ENCODE measurements around the gene ZCCHC7.
"Not testable (repeated sequence)": the region's sequence is repeated elsewhere in the genome, so short reads cannot be mapped to it uniquely, and the experiment has no call there.

The ZCCHC7 gene
- total RNA-seq, result 82.4 to 87.0 (median 84.5) reads per million in 4 donors

DNA sequence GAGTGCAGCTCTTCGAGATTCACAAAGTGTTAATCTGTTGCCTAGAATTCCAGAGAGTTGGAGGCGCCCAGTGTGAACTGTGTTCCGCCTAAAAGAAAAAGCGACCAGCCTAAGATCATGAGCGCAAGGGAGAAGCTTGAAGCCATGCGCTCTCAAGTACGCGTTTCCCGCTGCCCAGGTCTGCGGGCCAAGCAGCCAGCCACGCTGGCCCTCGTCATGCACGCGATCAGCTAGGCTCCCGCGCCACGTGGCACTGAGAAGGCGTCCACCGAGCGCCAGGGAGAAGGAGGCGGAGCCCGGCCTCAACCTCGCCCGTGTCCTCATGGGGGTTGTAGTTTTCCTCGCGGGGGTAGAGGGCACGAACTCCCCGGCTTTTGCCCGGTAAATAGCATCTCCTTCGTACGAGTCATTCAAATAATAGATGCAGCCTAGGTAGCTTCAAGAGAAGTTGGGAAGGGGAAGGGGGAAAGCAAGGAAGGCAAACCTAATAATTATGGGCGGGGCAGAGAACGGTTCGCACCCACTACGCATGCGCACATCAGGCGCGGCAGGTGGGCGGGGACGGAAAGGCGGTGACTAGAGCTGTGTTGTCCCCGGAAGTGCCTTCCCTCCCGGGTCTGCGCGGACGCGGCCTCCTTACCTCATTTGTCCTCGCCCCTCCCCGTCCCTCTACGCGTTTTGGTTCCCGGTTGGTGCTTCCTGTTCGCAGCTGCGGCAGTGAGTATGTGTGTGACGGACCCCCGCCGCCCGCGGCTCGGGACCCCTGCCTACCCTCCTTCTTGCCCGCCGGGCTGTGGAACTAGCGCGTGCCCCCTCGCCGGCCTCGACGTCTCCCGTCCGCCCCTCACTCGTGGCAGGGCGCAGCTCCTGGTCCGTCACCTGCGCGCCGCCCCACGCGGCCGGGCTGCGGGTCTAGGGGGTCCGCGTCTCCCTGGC is at the start of gene ZCCHC7:
Gene ZCCHC7, plus strand, starts transcription at position 668 of the 936 bp plus-strand sequence.
- peak; percentile 94 to 96 (median 95) for DNase-seq

DNA sequence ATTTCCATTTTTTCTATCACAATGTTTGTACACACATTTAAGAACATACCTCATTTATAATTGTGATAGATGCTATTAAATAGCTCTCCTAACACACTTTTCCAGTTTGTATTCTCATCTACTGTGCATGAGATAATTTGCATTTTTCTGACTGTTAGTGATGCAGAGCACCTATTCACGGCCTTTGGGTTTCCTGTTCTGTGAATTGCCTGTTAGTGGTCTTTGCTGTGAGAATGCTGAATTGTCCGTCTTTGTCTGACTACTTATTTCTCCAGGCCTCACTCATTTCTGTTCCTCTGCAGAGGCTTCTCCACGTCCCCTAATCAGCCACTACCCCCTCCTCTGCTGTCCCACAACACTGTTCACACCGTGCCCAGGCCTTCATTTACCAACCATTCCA is 45.6 kb upstream of the ZCCHC7 start:
- DNase-seq, result not testable (repeated sequence)

DNA sequence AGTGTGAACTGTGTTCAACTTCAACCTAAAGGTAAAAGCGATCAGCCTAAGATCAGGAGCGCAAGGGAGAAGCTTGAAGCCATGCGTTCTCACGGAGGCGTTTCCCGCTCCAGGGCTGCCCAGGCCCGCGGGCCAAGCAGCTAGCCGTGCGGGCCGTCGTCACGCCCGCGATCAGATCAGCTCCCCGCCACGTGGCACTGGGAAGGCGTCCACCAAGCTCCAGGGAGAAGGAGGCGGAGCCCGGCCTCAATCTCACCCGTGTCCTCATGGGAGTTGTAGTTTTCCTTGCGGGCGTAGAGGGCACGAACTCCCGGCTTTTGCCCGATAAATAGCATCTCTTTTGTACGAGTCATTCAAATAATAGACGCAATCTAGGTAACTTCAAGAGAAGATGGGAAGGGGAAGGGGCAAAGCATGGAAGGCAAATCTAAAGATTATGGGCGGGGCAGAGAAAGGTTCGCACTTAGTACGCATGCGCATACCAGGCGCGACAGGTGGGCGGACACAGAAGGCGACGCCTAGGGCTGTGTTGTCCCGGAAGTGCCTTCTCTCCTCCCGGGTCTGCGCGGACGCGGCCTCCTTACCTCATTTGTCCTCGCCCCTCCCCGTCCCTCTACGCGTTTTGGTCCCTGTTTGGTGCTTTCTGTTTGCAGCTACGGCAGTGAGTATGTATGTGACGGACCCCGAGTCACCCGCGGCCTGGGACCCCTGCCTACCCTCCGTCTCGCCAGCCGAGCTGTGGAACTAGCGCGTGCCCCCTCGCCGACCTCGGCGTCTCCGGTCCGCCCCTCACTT is 40.8 kb upstream of the ZCCHC7 start:
- peak; percentile 89 to 96 (median 91) for DNase-seq

DNA sequence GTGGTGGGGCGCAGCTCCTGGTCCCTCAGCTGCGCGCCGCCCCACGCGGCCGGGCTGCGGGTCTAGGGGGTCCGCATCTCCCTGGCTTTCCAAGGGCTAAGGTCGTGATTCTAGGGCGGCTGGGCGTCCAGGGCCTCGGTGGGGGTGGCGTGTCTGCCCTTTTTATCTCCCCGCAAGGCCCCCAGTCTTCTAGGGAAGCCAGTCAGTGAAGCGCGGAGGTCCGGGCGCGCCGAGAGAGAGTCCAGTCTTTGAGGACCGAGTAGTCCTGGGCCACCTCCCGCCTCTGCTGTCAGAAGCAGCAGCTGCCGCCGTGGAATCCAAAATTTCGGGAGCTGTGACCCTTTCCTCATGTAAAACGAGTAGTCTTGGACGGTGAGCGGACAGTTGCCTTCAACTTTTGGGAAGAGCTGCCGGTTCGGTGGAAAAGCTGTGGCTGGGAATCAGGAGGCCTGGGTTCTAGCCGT is 40.2 kb upstream of the ZCCHC7 start:
- peak in 1 of 5 donors; percentile 12 for DNase-seq

DNA sequence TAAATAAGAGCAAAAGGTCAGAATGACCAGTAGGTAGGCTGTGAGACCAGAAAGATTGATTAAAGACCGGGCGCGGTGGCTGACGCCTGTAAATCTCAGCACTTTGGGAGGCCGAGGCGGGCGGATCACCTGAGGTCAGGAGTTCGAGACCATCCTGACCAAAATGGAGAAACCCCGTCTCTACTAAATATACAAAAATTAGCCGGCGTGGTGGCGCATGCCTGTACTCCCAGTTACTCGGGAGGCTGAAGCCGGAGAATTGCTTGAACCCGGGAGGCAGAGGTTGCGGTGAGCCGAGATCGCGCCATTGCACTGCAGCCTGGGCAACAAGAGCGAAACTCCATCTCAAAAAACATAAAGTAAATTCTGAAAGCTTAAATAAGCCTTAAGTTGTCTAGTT is 38.9 kb upstream of the ZCCHC7 start:
- not testable (repeated sequence) for DNase-seq

DNA sequence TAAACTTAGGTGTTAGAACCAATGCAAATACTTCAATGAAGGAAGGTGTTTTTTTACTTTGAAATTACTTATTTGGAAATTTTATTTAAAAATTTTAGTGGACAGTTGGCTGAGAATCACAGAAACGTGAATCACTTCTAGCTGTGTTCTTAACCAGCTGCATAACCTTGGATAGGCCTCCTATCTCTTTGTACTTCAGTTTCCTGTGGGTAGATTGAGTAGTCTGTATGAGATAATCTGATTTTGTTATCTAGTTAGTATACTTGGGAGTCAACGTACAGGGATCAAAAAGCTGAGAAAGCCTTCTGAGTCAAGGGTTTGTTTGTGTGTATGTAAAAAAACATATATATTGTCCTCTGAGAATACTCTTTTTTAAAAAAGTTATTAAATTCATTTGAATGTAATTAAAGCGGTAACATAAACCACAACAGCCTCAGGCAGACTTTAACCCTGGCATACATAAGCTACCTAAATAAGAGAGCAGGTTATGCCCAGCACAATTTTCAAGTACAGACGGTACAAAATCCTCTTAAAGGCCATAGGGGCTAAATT is 38.1 kb upstream of the ZCCHC7 start:
- DNase-seq, result no peak

DNA sequence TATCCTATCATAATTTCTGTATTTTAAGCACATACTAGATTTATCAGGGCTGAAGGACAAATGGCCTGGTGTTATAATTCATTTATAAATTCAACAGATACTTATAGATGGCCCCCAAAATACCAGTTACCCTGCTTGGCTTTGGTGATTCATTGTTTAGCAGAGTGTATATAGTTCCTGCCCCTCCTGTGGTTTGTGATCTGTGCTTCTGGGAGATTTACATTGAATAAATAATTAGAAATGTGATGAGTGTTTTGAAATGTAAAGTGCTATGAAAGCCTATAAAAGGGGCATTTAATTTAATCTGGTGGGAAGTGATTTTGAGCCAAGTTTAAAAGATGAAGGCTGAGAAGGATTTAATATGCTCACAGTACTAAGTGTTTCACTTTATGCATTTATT is 36.7 kb upstream of the ZCCHC7 start:
- DNase-seq, result no peak

DNA sequence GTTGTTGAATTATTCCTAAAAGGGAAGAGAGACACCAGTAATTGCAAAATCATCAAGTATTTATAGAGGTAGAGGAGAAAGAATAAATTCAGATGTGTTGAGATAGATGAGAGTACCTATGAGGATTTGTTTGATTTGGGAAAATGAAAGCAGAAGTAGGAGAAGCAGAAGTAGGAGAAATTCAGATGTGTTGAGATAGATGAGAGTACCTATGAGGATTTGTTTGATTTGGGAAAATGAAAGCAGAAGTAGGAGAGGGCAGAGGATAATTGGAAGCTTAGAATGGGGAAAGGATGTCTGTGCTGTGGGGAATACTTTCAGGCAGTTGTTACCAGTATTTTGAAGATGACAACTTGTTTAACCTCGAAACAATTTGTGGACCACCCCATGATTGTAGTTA is 35.1 kb upstream of the ZCCHC7 start:
- DNase-seq, result no peak

DNA sequence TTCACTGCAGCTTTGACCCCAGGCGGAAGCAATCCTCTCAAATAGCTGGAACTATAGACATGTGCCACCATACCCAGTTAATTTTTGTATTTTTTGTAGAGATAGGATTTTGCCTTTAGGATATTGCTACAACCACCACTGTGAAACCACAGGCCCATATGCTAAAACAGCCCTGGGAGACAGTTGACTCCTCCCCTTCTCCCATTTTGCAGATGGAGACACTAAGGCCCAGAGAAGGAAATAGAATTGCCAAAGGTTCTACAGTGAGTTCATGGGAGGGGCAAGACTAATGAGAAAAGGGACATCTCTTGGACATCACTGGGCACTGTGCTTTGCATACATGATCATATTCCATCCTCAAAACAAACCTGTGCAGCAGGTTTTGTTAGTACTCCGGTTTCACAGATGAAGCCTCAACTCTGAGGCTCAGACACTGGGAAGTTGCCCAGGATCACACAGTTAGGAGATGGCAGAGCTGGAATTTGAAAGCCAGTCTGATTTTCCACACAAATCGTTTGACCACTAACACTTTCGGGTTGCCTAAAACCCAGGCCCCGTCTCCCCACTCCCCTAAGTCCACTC is 27.6 kb upstream of the ZCCHC7 start:
- not testable (repeated sequence) for DNase-seq

DNA sequence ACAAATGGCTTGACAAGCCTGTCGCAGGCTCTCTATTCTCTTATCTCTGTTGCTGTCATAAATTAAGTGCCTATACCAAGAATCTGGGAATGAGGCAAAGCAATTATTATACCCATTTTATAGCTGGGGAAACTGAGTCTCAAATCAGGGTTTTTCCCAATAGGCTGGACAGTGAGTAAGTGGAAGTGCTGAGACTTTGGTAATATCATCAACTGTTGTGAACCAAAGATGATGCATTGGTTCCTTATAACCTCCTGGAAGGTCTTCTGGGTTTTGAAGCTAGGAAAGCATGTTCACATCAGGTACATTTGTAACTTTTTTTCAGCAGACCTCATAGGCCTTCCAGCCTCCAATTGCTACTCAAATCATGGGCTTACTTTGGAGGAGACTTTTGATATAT is 25.6 kb upstream of the ZCCHC7 start:
- no peak for DNase-seq

DNA sequence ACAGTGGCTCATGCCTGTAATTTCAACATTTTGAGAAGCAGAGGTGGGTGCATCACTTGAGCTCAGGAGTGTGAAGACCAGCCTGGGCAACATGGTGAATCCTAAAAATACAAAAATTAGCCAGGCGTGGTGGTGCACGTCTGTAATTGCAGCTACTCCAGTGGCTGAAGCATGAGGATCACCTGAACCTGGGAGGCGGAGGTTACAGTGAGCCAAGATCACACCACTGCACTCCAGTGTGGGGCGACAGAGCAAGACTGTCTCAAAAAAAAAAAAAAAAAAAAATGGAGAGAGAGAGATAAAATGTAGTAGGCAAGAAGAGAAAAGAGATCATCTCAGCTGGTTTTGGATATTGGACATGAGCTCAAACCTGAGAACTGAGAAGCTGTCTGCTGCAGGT is 23.7 kb upstream of the ZCCHC7 start:
- no peak for DNase-seq

DNA sequence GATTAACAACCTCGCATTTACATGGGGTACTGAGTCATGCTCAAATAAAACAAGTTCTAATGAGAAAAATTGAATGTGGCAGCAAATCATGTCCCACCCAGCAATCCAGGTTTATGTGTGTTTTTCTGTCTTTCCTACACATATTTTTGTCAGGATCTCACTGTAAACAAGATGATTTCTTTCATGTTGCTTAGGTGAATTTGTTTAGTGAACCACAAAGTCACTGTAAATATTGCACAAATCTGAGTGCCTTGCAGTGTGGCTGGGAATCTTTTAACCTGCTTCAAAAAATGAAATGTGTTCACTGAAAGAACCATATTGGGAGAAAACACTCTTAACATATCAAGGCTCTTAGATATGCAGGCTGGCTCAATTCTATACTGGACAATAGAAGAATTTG is 23.1 kb upstream of the ZCCHC7 start:
- no peak for DNase-seq

DNA sequence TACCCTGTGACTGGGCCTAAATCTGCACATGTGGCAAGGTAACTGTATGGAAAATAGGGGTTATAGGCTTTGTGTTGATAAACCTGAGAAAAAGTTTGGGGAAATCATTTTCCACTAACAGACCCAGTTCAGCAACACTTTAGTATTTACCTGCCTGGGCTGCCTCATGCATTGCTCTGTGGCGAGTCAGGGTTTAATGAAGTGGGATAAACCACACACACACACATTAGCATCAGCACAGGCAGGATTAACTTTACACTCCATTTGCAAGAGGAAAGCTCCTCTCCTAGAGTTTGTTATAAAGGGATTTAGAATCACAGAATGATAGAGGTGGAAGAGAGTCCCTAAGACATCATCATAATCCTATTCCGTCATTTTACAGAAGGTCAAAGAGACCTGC is 20.0 kb upstream of the ZCCHC7 start:
- DNase-seq, result no peak

DNA sequence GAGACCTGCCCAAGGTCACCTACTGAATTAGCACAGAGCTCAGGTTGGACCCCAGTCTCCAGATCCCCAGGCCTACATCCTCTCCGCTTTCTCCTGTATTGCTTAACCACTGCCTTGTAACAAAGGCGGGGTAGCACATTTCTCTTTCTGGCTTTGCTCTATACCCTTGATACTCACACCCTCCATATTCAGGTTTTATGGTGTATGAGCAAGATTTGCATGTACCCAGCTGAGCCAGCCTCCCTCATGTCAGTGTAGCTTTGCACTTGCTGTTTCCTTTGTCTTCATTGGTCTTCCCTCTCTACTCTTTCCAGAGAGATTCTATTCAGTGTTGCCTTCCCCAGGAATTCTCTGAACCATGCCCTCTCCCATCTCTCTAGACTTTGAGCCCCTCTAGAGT is 19.6 kb upstream of the ZCCHC7 start:
- DNase-seq, result no peak

DNA sequence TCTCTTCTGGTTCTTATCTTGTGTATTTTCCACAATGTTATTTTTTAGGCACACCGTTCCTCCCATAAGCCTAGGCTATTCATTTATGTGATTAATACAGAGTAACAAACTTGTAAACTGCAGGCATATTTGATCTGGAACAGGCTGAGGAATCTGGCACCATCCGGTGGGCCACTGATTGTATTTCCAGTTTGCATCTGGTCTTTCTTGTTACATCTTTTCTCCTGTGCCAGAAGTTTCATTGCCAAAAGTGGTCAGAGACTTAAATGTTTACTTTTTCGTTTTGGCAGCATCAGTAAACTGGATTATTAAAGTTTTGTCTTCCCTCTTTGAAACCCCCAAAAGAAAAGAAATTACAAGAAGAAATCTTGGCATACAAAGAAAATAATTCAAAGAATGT is 17.9 kb upstream of the ZCCHC7 start:
- DNase-seq, result no peak

DNA sequence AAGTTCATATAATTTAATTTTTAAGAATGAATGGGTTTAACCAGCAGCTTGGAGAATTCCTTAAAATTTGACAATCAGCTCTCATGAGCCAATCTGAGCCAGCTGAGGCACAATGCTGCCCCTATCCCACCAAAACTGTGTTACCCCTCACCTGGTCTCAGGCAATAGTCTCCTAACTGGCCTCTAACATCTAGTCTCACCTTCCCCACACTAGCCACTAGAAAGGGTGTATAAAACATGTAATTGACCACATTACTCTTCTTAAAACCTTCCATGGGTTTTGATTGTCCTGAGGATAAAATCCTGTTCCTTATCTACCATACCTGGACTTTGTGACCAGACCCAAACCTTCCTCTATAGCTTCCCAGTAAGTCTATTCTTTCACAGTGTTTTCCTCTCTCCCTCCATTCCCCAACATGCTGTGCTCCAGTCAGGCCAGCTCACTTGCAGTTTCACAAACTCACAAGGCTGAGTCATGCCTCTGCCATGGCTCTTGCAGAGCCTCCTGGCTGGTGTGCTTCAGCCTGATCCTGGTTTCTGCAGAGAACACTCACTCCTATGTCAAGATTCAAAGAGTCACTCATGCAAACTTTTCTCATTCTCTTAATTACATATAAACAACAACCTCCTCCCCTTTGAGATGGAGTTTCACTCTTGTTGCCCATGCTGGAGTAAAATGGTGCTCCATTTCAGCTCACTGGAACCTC is 16.0 kb upstream of the ZCCHC7 start:
- DNase-seq, result peak in 1 of 5 donors; percentile 22

DNA sequence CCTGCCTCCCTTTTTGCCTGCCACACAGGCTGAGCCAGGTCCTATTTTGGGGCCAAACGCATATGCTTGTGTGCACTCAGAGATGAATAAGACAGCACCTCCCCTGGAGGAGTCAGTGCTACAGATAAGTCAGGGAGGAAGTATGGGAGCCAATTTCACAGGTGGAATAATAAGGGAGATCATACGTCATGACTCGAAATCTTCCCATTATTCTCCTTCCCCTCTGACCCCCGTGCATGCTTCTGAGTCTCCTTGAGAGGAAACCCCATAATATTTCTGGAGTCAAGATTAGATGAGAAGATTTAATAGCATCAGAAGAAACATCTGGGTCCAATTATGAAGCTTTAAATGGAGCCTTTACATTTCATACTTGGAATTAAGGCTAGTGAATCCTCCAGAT is 15.1 kb upstream of the ZCCHC7 start:
- DNase-seq, result no peak

DNA sequence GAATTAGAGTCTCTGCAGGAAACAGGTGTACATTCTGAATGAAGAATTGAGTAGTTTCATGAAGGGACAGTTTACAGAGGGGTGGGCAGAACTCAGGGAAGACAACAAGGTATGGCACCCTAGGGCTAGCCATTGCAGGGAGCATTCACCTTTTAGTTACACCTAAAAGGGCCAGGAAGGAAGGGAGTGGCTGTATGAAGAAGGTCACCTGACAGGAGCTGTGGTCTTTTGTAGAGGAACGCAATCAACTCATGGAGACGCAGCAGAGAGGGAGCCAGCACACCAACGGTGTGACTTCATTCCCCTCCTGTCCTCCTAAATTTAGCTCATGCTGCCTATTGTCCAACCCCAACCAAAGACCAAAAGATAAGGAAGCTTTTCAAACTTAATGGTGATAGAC is 12.7 kb upstream of the ZCCHC7 start:
- DNase-seq, result peak in 1 of 5 donors; percentile 23

DNA sequence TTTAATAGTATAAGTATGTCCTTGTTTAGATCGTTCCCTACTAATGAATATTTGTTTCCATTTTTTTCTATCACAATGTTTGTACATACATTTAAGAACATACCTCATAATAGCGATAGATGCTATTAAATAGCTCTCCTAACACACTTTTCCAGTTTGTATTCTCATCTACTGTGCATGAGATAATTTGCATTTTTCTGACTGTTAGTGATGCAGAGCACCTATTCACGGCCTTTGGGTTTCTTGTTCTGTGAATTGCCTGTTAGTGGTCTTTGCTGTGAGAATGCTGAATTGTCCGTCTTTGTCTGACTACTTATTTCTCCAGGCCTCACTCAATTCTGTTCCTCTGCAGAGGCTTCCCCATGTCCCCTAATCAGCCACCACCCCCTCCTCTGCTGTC is 5.9 kb upstream of the ZCCHC7 start:
- not testable (repeated sequence) for DNase-seq

DNA sequence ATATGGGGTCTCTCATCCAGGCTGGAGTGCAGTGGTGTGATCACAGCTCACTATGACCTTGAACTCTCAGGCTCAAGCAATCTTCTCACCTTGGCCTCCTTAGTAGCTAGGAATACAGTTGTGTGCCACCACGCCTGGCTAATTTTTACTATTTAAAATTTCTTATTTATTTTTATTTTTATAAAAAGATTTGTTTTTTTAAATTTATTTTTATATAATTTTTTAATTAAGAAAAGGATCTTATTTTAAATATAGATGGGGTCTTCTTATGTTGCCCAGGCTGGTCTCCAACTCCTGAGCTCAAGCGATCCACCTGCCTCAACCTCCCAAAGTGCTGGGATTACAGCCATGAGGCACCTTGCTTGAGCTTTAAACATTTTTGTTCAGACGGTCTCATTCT is 2.4 kb upstream of the ZCCHC7 start:
- DNase-seq, result no peak

DNA sequence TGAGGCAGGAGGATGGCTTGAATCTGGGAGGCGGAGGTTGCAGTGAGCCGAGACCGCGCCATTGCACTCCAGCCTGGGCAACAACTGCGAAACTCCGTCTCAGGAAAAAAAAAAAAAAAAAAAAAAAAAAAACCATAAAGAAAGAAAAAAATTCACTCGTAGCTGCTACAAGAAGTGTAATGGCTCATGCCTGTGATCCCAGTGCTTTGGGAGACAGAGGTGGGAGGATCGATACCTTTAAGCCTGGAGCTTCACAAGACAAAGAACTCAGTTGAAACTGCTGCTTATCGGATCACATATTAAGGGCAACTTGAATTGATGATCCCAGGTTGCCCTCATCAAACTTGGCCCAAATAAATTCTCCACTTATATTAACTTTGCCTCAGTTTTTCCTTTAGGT is 1.0 kb upstream of the ZCCHC7 start:
- no peak for DNase-seq

DNA sequence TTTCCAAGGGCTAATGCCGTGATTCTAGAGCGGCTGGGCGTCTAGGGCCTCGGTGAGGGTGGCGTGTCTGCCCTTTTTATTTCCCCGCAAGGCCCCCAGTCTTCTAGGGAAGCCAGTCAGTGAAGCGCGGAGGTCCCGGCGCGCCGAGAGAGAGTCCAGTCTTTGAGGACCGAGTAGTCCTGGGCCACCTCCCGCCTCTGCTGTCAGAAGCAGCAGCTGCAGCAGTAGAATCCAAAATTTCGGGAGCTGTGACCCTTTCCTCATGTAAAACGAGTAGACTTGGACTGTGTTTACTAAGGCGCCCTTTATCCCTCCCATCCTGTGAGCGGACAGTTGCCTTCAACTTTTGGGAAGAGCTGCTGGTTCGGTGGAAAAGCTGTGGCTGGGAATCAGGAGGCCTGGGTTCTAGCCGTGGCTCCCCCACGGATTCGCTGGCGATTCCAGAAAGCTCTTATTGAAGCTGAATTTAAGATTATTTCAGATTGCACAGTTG is 515 bp downstream of the ZCCHC7 start:
- not testable (repeated sequence) for DNase-seq
